ENCODE data around the gene CLEC2A. TPM values are rescaled to one million over a fixed set of nuclear protein-coding genes. Genes with fewer than 3 reads are reported as not detected.

Gene CLEC2A
- total RNA-seq, 2 donors from 2014 or later: not detected

DNA sequence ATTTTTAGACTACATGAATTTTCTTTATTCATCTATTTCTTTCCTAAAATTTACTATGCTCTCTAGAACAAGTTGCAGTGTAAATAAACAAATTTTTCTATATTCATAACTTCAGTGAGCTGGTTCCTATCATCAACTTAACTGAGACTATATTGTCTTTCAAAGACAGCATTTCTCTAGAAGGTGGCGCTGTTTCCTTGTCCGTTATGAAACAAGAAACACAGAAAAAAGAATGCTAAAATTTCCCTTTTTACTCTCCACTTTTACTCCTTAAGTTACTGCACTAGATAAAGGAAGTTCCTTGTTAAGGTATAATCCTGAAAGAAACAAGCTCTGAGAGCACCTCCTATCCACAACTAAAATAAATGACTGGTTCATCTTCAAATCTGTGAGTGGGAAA is 8.2 kb upstream of the CLEC2A start:
- DNase-seq (ENCODE audit: low spot score): no peak
- intact Hi-C loops (cut with DNase I): no loop called here

DNA sequence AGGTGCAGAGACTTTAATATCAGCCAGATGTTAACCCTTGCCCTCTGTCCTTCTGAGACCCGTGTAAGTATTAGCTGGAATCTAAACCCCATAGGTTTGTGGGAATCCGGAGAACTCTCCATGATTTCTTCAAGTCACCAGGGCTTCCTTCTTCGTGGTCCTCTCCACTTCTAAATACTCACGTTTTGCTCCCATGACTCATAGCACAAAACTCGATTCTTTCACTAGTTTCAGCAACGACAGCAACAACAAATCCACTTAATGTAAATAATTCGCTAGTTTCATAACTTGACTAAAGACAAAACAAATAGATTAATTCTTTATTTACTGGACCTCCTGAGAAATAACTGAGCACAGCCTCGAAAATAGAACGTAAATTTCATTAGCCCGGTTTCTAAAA is 4.4 kb upstream of the CLEC2A start:
- DNase-seq (ENCODE audit: low spot score): no peak
- intact Hi-C loops (cut with DNase I): no loop called here

DNA sequence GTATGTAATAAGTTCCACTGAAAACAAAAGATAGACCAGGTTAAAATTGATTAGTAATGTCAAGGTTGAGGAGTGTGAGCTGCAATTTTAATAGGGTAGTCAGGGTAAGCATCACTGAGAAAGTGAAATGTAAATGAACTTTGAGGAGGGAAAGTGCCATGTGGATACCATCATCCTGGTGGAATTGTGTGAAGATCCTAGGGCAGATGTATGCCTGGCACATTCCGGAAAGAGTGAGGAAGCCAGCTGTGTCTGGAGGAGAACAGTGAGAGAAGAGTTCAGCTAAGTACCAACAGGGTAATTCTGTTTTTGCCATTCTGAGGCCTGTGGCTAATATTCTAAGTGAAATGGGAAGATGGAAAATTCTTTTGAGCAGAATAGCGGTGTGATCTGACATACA is 2.9 kb upstream of the CLEC2A start:
- intact Hi-C loops (cut with DNase I): no loop called here
- no peak for DNase-seq (ENCODE audit: low spot score)

DNA sequence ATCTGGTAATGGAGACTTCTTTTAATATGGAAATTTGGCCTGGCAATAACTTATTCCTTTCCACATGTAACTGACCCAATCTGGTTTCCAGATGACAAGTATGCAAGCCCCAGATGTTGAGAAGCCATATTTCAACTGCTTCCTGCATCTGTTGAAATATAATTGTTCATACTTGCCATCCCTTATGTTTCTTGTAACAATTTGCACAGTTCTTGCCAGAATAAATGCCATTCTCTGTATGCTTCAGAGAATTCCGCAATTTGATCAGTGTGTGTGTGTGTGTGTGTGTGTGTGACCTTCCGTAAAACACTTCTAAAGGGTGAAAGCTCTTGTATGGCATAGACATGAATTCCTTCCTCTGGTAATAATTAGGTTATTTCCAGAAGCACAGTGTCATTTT is 1.8 kb upstream of the CLEC2A start:
- DNase-seq (ENCODE audit: low spot score): no peak
- intact Hi-C loops (cut with DNase I): no loop called here

DNA sequence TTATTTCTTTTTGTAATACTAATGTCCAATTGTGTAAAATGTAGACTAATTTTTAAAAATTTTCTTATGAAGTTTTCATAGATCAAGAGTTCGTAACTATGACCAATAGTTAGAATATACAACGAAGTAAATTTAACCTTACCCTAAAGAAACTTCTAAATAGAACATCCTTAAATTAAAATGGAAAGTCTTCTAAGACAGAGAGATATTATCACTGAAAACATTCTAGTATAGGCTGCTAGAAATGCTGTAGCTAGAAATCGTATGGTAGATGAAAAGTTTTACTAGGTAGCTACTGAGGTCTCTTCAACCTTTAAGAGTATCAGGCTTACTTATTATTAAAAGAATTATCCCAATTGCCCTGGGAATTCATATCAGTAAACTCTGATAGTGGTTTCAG is 925 bp downstream of the CLEC2A start:
- no peak for DNase-seq (ENCODE audit: low spot score)
- intact Hi-C loops (cut with DNase I): no loop called here

DNA sequence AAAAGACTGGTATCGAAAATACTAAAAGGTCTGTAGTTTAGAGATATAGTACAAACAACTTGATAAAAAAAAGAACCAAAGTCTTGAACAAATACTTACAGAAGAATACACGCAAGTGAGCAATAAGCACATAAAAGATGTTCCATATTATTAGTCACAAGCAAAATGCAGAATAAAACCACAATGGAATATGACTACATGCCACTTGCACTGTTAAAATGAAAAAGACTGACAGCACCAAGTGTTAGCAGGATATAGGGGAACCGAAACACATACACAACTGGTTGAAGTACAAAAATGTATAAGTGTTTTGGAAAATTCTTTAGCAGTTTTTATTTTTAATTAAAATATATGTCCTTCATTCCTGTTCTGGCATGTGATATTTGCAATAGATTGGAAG is 3.6 kb downstream of the CLEC2A start:
- DNase-seq (ENCODE audit: low spot score): no peak
- intact Hi-C loops (cut with DNase I): no loop called here

DNA sequence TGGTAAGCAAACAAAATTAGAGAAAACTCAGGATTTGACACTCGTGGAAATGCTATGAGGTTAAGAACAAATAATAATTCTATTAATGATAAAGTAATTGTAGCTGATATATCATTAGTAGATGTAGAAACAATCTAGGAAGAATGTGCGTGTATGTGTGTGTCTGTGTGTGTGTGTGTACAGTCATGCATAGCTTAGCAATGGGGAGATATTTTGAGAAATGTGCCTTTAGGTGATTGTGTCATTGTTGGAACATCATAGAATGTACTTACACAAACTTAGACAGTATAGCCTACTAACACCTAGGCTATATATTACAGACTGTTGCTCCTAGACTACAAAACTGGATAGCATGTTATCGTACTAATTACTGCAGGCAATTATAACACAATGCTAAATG is 5.3 kb downstream of the CLEC2A start:
- no peak for DNase-seq (ENCODE audit: low spot score)
- intact Hi-C loops (cut with DNase I): no loop called here

DNA sequence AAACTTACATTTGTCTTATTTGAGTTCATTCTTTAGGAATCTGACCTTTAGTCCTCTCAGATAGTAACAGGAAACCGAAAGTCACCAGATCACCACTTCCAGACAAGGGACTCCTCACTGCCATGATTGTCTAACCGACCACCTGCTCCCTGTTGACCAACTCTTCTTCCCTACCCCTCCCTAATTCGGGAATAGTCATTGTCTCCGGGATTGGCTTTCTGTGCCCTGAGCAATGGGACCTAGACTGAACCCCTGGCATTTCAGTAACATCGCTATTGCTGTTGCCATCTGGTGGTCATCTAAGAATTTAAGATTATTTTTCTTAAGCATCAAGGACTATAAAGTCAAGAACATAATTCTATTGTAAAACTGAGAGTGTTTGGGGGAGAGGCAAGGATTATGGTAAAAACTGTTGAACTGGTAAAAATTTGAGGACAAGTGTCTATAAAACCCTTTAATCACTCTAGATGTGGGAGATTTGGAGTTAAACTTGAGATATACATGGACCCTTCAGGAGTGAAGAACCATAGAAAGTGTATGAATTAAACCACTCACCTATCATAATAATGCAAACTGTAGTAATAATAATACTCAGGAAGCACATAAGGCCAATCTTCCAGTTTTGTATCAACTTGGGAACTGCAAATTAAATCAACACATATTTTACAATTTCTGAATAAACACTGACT is 6.3 kb downstream of the CLEC2A start:
- no peak for DNase-seq (ENCODE audit: low spot score)
- intact Hi-C loops (cut with DNase I): no loop called here

DNA sequence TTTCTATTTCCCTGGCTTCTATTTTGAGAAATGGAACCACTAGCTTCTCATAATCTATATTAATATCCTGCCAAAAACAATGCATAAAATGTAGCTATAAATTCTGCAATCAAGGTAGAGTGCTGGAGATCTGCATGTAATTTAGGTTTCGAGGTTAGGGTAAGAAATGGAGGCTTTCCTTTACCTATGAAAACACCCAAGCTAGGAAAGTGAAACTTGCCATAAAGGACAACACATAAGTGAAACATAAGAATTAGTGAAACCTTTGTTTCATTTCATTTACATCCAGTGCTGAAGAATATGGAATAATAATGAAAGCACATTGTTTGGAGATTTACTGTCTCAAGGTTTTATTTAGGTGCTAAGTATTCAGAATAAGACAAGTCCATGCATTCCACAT is 9.7 kb downstream of the CLEC2A start:
- intact Hi-C loops (cut with DNase I): no loop called here
- no peak for DNase-seq (ENCODE audit: low spot score)

DNA sequence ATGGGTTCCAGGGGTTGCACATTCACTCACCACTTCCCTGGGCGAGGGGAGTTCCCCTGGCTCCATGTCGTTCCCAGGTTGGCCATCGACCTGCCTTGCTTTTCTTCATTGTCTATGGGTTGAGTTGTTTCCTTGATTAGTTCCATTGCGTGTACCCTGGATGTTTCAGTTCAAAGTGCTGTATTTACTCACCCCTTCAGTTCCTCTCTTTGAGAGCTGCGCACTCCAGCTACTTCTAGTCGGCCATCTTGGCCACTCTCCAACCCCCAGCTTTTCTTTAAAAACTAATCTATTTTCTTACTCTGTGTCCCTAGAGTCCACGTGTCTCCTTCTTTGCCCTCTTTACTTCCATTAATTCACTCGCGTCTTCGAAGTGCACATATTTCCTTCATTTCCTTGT is 11.7 kb downstream of the CLEC2A start:
- intact Hi-C loops (cut with DNase I): no loop called here

DNA sequence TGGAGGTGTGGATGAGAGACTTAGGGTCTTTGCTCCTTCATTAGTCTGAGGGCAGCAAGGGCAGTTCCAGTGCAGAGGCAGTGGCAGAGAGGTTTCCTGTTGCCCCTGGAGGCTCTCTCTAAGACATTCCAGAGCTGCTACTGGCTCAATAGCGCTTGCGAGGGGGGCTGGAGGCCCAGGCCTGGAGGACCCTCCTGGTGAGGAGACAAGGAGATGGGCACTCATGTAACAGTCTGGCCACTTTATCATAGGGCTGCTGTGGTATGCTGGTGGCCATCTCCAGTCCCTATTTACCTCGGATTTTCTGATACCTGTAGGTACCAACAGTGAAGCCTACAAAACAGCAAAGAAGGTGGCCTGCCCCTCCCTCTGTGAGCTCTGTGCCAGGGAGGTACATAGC is 12.7 kb downstream of the CLEC2A start:
- intact Hi-C loops (cut with DNase I): no loop called here
- DNase-seq (ENCODE audit: low spot score): no peak

More for the DNA sequence above, 11.7 kb downstream of the CLEC2A start:
- no peak for DNase-seq (ENCODE audit: low spot score)

DNA sequence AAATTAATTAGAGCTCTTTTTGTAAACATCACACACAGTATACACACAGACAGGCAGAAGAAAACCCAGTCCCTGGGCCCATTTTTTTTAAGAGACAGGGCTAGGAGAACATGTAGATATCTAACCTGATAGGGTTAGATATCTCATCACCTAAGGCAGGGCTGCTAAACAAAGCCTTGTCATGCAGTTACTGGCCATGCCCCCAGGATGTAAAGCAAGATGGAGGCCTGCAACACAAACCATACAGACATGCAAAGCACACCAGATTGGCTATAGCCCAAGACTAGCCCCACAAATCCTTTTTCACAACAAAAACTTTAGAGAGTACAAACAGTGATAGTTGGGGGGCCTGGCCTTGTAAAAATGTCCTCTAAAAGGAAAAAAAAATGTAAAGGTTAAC is 20.5 kb downstream of the CLEC2A start:
- DNase-seq (ENCODE audit: low spot score): no peak
- intact Hi-C loops (cut with DNase I): no loop called here

DNA sequence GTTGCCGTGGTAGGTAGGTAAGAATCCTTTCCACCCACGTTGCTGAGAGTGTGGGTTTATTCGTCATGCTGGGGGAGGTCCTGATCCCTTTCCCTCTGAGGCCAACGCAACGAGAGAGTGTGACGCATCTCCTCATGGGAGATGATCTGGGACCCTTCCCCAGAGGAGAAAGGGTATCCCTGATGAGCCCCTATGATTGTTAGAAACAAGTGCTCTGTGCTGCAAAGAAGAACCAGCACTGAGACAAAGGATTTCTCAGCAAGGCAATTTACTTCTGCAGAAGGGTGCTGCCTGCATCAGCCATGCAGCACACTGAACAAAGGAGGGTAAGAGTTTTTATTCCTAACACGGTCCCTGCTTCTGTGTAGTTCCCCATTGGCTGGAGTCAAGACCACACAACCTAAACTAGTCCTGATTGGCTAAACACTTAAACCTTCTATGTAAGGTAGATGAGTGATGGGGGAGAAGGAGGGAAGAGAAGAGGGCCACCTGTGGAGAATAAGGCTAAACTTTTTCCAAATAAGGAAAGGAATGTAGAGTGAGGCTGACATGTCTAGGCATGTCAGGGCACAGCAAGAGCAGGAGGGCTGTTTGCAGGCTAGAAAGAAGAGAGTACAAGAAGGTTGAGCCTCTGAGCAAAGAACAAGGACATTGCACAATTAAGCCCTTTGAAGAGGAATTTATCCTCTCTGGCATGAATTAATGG is 21.3 kb downstream of the CLEC2A start:
- no peak for DNase-seq (ENCODE audit: low spot score)

DNA sequence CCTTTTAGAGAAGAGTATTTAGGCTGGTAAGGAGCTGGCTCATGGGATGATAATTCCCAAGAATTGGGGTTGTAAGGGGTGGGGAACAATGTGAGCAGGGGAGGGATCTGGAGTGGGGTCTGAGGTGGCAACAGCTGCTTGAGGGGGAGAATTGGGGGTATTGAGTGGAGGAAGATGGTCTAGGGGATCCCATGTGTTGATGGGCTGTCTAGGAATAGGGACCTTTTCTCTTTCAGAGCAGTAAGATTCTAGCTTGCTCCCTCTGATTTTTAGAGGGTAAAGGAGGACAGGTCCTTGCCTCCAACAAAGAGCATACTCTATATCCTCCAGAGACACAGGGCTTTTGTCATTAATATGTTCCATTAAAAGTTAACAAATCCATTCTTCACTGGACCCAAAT is 22.4 kb downstream of the CLEC2A start:
- DNase-seq (ENCODE audit: low spot score): no peak
- intact Hi-C loops (cut with DNase I): no loop called here

More for the DNA sequence above, 21.3 kb downstream of the CLEC2A start:
- intact Hi-C loops (cut with DNase I): no loop called here

DNA sequence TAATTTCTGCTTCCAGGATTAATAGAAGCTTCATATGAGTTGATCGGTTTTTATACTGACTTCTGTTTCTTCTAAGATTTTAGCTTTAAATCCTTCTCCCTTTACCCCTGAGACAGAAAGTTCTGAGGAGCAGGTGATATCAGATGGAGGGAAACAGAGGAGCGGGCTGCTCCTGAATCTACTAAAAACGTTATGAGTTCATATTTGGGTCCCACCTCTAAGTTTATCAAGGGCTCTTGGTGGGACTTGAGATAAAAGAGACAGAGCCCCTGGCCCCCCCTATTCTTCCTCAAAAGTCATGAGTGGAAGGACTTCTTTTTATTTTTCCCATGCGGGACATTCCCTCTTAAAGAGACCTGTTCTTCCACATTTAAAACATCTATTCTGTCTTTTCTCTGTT is 23.8 kb downstream of the CLEC2A start:
- intact Hi-C loops (cut with DNase I): no loop called here
- no peak for DNase-seq (ENCODE audit: low spot score)

DNA sequence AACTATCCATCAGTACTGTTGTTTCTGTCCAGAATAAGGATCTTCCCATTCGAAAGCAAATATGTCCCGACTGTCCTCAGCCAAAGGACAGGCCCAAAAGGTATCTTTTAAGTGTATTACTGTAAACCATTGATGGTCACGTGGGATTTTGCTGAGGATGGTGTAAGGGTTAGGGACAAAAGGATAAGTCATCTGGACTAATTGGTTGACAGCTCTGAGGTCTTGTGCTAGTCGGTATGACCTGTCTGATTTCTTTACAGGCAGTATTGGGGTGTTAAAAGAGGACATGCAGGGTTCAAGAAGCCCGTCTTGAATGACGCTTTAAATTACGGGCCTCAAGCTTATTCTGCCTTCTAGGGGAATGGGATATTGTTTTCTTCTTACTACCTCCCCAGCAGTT is 24.4 kb downstream of the CLEC2A start:
- intact Hi-C loops (cut with DNase I): no loop called here

DNA sequence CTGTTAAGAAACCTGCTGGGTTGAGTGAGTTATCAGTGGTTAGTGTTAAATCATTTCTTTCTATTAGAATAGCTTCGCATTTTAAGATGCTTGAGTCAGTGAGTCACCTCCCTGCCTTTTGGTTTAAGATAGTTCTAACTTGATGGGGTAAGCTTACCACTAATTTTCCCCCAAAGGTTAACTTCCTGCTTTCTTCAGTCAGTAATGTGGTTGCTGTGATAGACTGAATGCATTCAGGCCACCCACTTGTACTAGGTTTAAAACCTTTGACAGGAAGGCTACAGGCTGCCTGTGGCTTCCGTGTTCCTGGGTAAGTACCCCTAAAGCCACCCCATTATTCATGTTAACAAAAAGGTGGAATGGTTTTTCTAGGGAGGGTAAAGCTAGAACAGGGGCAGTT is 25.3 kb downstream of the CLEC2A start:
- intact Hi-C loops (cut with DNase I): no loop called here
- DNase-seq (ENCODE audit: low spot score): no peak

More for the DNA sequence above, 24.4 kb downstream of the CLEC2A start:
- DNase-seq (ENCODE audit: low spot score): no peak

DNA sequence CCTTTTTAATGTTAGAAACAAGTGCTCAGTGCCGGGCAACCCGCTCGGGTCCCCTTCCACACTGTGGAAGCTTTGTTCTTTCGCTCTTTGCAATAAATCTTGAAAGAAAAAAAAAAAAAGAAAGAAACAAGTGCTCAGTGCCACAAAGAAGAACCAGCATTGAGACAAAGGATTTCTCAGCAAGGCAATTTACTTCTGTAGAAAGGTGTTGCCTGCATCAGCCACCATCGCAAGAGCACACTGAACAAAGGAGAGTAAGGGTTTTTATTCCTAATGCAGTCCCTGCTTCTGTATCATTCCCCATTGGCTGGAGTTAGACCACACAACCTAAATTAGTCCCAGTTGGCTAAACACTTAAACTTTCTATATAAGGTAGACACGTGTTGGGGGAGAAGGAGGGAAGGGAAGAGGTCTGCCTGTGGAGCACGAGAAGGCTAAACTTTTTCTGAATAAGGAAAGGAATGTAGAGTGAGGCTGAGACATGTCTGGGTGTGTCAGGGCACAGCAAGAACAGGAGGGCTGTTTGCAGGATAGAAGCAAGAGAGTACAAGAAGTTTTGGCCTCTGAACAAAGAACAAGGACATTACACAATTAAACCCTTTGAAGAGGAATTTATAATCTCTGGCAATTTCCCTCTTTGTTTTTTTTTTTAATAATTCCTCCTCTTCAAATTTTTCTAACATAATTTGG is 29.5 kb downstream of the CLEC2A start:
- DNase-seq (ENCODE audit: low spot score): no peak
- intact Hi-C loops (cut with DNase I): no loop called here

DNA sequence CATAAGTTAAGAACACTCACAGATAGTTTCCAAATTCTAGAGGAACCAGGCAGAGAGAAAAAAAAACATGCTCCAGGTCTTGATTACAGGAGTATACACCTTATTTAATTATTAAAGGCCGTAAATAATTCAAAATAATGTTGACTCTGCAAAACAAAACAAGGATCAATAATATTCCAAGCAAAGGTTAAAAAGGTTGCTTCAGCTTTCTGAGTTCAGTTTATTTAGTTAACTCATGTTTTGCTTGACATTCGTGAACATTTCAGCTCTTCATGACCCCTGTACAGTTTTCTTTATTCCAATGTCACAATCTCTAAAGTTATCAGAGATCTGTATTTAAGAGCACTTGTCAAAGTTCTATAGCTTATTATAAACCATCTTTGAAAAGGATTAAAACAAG is 31.2 kb downstream of the CLEC2A start:
- intact Hi-C loops (cut with DNase I): no loop called here
- DNase-seq (ENCODE audit: low spot score): no peak

DNA sequence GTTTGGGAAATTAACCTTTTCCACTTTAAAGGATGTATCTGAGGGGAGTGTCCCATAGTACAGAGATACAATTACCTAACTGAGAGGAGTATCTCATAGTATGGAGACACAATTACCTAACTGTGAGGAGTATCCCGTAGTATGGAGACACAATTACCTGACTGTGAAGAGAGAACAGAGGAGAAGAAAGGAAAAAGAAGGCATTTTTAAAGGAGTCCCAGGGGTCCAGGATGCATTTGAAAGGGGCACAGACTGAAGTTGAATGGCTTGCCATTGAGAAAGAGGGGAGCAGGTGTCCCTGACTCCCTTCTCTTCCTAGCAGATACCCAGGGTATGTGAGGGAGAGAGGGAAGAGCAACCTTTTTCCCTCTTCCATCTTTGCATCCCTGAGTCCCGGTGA is 33.0 kb downstream of the CLEC2A start:
- intact Hi-C loops (cut with DNase I): no loop called here
- no peak for DNase-seq (ENCODE audit: low spot score)

DNA sequence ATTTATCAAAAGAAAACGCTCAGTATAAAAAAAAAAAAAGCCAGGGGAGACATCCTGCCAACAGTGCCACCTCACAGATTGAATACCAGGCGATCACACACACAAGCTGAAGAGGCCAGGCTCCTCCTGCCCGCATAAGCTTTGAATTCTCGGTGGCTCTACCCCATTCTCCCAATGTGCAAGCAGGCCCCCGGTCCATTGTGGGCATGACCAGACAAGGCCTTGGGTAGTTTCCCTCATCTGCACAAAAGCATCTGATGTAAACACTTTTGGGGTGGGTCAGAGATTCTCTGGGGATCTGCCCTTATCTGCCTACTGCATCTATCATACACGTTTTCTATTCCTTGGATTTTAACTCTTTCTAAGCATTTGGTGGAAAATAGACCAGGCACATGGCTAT is 34.6 kb downstream of the CLEC2A start:
- intact Hi-C loops (cut with DNase I): no loop called here
- no peak for DNase-seq (ENCODE audit: low spot score)
